GM21737 (cell line): ENCODE measurements around the gene SUCNR1.

Experiments
- ATAC-seq: cut with Tn5 transposase; IDR thresholded peaks from one replicate; pipeline ENCODE4 v1.9.1; 2021; ENCODE audit warnings: mild to moderate bottlenecking, moderate library complexity; ENCODE audit not compliant: unreplicated experiment

SUCNR1 gene

DNA sequence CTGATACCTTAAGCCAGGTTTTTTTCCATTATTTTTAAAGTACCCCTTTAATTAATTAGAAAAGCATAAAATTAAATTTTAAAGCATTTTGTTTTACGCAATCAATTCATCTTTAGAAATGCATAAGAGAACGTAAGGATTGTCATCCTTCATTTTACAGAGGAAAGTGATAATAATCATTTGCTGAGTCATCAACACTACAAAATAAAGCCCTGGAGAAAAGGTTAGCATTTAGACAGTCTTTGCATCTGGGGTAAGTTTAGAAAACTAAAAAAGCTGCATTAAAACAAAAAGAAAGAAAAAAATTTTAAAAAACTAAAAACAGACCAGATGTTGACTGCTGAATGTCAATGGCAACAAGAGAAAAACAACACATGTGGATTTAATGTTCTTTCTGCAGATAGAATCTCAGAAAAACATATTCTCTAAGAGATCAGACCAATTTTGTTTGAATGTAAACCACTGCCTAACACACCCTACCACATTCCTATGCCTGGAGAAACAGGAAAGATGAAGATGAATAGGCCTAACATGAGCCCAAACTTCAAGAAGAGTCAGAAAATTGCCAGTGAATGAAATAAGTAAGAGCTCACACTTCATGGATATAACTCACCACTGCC is 59.9 kb downstream of the SUCNR1 start:
- ATAC-seq, result no peak
